Umbilical cord (tissue), 2 donors: ENCODE data around the gene TMC7. TPM values are rescaled to one million over a fixed set of nuclear protein-coding genes. Genes with fewer than 3 reads are reported as not detected.
"Not testable (repeated sequence)": the region's sequence is repeated elsewhere in the genome, so short reads cannot be mapped to it uniquely, and the experiment has no call there.

Experiments
- DNase-seq: peaks from one replicate; pipeline ENCODE4 v3.0.0-alpha.2; 2015; ENCODE audit warnings: low spot score
- total RNA-seq: library from RNA; depleted of rRNA; stranded (reverse); fragments of >200 nt; gene quantifications from one replicate; pipeline ENCODE4 v1.2.3, GENCODE V29; 2014; ENCODE audit warnings: low replicate concordance; ENCODE audit not compliant: insufficient read depth

TMC7 gene
- total RNA-seq, 1 donor from 2014 or later = 1.9 TPM

- no peak for DNase-seq
Observed at GRCh38 chr16:18979936-18980335, 3.8 kb upstream of the TMC7 start.

GRCh38 chr16:18984435-18985005, 786 bp downstream of the TMC7 start:
- DNase-seq = no peak

DNA sequence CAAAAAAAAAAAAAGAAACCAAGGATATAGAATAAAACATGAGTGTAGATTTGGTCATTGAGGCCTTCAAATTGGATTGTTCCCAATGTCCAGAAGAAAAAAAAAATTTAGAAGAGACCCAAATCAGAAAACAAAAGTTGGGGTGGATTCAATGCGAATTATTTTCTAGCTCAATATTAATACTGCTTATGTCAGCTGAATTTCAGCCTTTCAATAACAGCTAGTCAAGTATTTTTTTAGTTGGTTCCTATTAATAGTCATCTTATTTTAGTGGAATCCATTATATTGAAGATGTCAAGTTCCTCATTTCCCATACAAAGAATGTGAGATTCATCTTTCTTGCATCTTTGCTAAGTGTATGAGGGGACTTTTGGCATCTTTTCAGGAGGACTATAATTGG, 1.5 kb downstream of the TMC7 start:
- not testable (repeated sequence) for DNase-seq

DNA sequence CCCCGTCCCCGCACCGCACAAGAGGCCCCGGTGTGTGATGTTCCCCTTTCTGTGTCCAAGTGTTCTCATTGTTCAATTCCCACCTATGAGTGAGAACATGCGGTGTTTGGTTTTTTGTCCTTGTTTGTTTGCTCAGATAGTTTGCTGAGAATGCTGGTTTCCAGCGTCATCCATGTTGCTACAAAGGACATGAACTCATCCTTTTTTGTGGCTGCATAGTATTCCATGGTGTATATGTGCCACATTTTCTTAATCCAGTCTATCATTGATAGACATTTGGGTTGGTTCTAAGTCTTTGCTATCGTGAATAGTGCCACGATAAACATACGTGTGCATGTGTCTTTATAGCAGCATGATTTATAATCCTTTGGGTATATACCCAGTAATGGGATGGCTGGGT, 8.0 kb downstream of the TMC7 start:
- not testable (repeated sequence) for DNase-seq

DNA sequence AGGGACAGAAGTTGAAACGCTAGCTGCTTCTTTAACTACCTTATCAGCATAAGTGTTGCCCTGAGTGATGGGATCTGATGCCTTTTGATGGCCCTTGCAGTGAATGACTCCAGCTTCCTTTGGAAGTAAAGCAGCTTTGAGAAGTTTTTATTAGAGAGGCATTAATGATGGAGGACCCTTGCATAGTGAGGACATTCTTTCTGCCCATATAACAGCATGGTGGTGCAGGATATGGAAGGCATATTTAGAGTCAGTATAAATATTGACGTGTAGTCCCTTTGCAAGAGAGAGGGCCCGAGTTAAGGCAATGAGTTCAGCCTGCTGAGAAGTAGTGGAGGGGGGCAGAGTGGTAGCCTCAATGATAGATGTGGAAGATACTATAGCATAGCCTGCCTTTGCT, 9.8 kb downstream of the TMC7 start:
- not testable (repeated sequence) for DNase-seq

DNA sequence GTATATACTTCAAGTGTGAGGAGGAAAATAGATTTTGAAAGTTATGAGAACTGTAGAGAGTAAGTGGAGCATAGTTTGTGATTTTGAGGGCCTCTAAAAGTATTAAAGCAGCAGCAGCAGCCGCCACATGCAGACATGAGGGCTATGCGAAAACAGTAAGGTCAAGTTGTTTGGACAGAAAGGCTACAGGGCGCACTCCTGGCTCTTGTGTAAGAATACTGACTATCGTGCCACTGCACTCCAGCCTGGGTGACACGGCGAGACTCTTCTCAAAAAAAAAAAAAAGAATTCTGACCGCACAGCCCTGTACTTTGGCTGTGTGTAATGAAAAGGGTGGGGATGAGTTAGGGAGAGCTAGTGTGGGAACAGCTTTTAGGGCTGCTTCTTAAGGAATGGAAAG, 10.4 kb downstream of the TMC7 start:
- DNase-seq = not testable (repeated sequence)

- not testable (repeated sequence) for DNase-seq
Observed at GRCh38 chr16:18995406-18995805, 11.7 kb downstream of the TMC7 start.

- not testable (repeated sequence) for DNase-seq
Observed at GRCh38 chr16:18996536-18996935, 12.8 kb downstream of the TMC7 start.

GRCh38 chr16:18997001-18997400, 13.3 kb downstream of the TMC7 start:
- DNase-seq = not testable (repeated sequence)

GRCh38 chr16:18999045-18999393, 15.3 kb downstream of the TMC7 start:
- no peak for DNase-seq

GRCh38 chr16:19001788-19002187, 18.1 kb downstream of the TMC7 start:
- no peak for DNase-seq

- no peak for DNase-seq
Observed at GRCh38 chr16:19003935-19004334, 20.2 kb downstream of the TMC7 start.

DNA sequence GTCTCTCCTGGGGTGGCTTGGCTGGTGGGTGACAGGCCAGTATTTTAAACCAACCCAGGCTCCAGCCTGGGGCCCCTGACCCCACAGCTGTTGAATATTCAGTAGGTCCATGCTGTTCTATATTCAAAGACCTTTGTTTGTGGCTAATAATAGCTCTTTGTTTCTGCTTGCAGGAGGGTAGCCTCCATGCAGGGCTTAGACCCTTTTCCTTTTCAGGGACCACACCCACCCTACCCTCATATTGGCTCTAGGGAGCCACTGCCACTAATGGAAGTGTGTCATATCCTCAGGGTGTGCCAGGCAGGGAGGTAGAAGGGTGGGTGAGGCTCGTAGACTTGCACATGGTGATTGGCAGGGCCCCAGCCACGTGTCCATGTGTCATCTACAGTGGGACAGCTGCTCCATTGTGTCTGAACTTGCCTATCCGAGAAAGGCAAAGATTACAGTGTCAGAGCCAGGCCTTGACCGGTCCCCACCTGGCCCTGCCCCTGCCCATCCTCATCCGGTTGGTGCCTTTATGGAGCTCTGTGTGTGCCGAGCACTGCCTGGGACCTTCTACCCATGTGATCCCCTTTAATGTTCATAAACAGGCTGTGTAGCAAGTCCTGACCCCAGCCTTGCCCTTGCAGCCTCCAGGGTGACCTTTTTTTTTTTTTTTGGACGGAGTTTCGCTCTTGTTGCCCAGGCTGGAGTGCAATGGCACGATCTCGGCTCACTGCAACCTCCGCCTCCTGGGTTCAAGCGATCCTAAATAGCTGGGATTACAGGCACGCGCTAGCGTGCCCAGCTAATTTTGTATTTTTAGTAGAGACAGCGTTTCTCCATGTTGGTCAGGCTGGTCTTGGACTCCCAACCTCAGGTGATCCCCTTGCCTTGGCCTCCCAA, 22.1 kb downstream of the TMC7 start:
- DNase-seq = no peak

GRCh38 chr16:19006446-19007315, 22.9 kb downstream of the TMC7 start:
- DNase-seq = no peak

GRCh38 chr16:19008245-19009169, 24.8 kb downstream of the TMC7 start:
- no peak for DNase-seq

DNA sequence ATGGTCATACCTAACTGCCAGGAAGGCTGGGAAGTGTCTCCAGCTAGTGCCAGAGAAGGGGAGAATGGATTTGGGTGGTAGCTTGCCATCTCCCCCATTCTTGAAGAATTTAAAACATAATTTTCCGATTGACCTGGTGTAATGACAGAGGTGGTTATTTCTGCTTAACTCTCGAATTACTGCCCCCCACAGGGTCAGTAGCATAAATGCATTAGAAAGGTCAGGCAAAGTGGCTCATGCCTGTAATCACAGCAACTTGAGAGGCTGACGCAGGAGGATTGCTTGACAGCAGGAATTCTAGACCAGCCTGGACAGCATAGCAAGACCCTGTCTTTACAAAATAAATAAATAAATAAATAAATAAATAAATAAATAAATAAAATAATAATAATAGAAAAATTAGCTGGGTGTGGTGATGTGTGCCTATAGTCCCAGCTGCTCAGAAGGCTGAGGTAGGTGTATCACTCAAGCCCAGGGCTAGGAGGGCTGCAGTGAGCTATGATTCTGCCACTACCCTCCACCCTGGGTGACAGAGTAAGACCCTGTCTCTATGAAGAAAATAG, 27.5 kb downstream of the TMC7 start:
- no peak for DNase-seq

GRCh38 chr16:19014461-19014860, 30.7 kb downstream of the TMC7 start:
- no peak for DNase-seq

DNA sequence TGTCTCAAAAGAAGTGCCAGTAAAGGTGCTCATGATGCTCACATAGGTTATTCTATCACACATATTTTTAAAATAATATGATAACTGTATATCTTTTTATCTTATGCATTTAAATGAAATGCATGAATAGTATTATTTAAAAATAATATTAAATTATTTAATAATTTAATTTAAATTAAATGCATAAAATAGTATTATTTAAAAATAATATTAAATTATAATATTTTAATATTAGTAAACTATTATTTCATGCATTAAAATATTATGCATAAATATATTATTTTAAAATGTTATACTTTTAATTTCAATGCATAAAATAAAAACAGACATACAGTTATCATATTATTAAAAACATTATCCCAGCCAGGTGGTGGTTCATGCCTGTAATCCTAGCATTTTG, 33.4 kb downstream of the TMC7 start:
- no peak for DNase-seq

GRCh38 chr16:19020689-19021088, 37.0 kb downstream of the TMC7 start:
- no peak for DNase-seq

GRCh38 chr16:19021747-19022146, 38.0 kb downstream of the TMC7 start:
- DNase-seq = no peak

DNA sequence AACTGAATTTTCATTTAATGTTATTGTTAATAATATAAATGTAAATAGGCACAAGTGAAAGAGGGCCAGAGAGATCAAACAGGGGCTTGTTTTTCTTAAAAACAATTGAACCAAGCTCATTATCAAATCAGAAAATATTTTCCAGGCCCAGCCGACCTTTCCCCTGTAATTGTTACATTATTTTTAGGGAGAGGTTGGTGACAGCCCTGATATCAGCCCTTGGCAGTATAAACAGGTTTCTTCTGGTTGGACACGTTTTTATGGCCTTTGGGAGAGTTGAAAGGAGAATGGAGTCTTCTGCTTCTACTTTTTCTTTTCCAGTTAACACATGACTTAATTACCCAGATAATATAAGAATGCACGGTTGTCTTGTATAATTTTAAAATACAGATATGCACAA, 43.7 kb downstream of the TMC7 start:
- no peak for DNase-seq
